IMR-90 (cell line): ENCODE data around the gene LYPD8. TPM values are rescaled to one million over a fixed set of nuclear protein-coding genes. Genes with fewer than 3 reads are reported as not detected.

ENCODE experiments used
- ATAC-seq: fragments of 200-7000 bp; cut with Tn5 transposase; 2 replicates; pipeline ENCODE4 v1.9.1; 2020; ENCODE audit warnings: low read depth, mild to moderate bottlenecking, moderate library complexity
- BruUV-seq: library from RNA; stranded (reverse); fragments of 400-500 nt; replicated peaks from 2 replicates; lab custom pipeline; 2021; lab: Mats Ljungman, UMichigan
- CTCF ChIA-PET: fragments of 300-600 bp; formaldehyde crosslinking; extraction: SDS; loops from one replicate; lab custom pipeline; 2021; ENCODE audit warnings: antibody characterized with exemption; lab: Yijun Ruan, JAX
- POLR2A ChIA-PET: fragments of 300-600 bp; sonication (Branson Sonifier 250); formaldehyde crosslinking; loops from one replicate; lab custom pipeline; 2022; ENCODE audit warnings: antibody characterized with exemption; ENCODE audit not compliant: unreplicated experiment; lab: Charles Lee
- DNase-seq: peaks from one replicate; pipeline ENCODE4 v3.0.0; 2013
- H2AFZ ChIP-seq: replicated peaks from 2 replicates; pipeline ENCODE3; 2013; ENCODE audit warnings: low read length, mild to moderate bottlenecking; ENCODE audit not compliant: poor library complexity
- H2AK5ac ChIP-seq: 2 replicates; pipeline ENCODE4 v1.6.1; 2013; ENCODE audit warnings: low read depth, low read length, inconsistent platforms
- H2AK9ac ChIP-seq: replicated peaks from 2 replicates; pipeline ENCODE3; 2013; ENCODE audit warnings: mild to moderate bottlenecking, low read depth, low read length, moderate library complexity; ENCODE audit not compliant: poor library complexity
- H2BK120ac ChIP-seq: 2 replicates; pipeline ENCODE4 v1.6.1; 2013; ENCODE audit warnings: low read depth, low read length, inconsistent platforms
- H2BK15ac ChIP-seq: 3 replicates; pipeline ENCODE4 v1.6.1; 2013; ENCODE audit warnings: low read depth, low read length, inconsistent platforms
- H2BK20ac ChIP-seq: 2 replicates; pipeline ENCODE4 v1.6.1; 2013; ENCODE audit warnings: low read depth, mild to moderate bottlenecking, inconsistent platforms, low read length, moderate library complexity
- H2BK5ac ChIP-seq: 2 replicates; pipeline ENCODE4 v1.6.1; 2013; ENCODE audit warnings: mild to moderate bottlenecking, low read depth, low read length, inconsistent platforms; ENCODE audit not compliant: poor library complexity, severe bottlenecking
- H3K14ac ChIP-seq: replicated peaks from 2 replicates; pipeline ENCODE4 v1.6.1; 2013; ENCODE audit warnings: low read depth, low read length, inconsistent platforms
- H3K18ac ChIP-seq: 2 replicates; pipeline ENCODE4 v1.6.1; 2013; ENCODE audit warnings: low read depth, low read length, control low read depth
- H3K23ac ChIP-seq: 2 replicates; pipeline ENCODE4 v1.6.1; 2013; ENCODE audit warnings: low read depth, low read length, inconsistent platforms
- H3K27ac ChIP-seq: 2 replicates; pipeline ENCODE4 v1.5.1; 2013; ENCODE audit warnings: mild to moderate bottlenecking, control low read depth, low read length; ENCODE audit not compliant: insufficient read depth
- H3K27me3 ChIP-seq: 2 replicates; pipeline ENCODE4 v1.6.1; 2013; ENCODE audit warnings: low read length; ENCODE audit not compliant: control insufficient read depth, insufficient read depth
- H3K36me3 ChIP-seq: 2 replicates; pipeline ENCODE4 v1.6.1; 2013; ENCODE audit warnings: low read length, mixed read lengths; ENCODE audit not compliant: control insufficient read depth, insufficient read depth
- H3K4ac ChIP-seq: 2 replicates; pipeline ENCODE4 v1.6.1; 2013; ENCODE audit warnings: low read depth, low read length, inconsistent platforms
- H3K4me1 ChIP-seq: 2 replicates; pipeline ENCODE4 v1.6.1; 2013; ENCODE audit warnings: low read length, mixed read lengths; ENCODE audit not compliant: control insufficient read depth, insufficient read depth
- H3K4me2 ChIP-seq: 2 replicates; pipeline ENCODE4 v1.6.1; 2013; ENCODE audit warnings: low read depth, mild to moderate bottlenecking, control low read depth, low read length, moderate library complexity
- H3K4me3 ChIP-seq: 2 replicates; pipeline ENCODE4 v1.5.1; 2013; ENCODE audit warnings: low read depth, mild to moderate bottlenecking, control low read depth, low read length, moderate library complexity; ENCODE audit not compliant: insufficient read depth
- H3K56ac ChIP-seq: 2 replicates; pipeline ENCODE4 v1.6.1; 2013; ENCODE audit warnings: low read length, inconsistent platforms; ENCODE audit not compliant: insufficient read depth; ENCODE audit errors: extremely low read depth
- H3K79me1 ChIP-seq, 2 experiments: 2 replicates each; pipeline ENCODE4 v1.6.1; 2013; ENCODE audit warnings: low read length in 2 of 2, inconsistent platforms in 1 of 2, low read depth in 1 of 2
- H3K9ac ChIP-seq: 2 replicates; pipeline ENCODE4 v1.6.1; 2013; ENCODE audit warnings: low read depth, low read length, control low read depth
- H3K9me1 ChIP-seq: 2 replicates; pipeline ENCODE4 v1.6.1; 2013; ENCODE audit warnings: low read length, inconsistent platforms; ENCODE audit not compliant: insufficient read depth
- H3K9me3 ChIP-seq: 2 replicates; pipeline ENCODE4 v1.6.1; 2013; ENCODE audit warnings: low read length; ENCODE audit not compliant: control insufficient read depth, insufficient read depth
- H4K20me1 ChIP-seq: 2 replicates; pipeline ENCODE4 v1.6.1; 2013; ENCODE audit warnings: low read length, inconsistent platforms; ENCODE audit not compliant: insufficient read depth
- H4K5ac ChIP-seq: 2 replicates; pipeline ENCODE4 v1.6.1; 2013; ENCODE audit warnings: mild to moderate bottlenecking, low read depth, low read length, control low read depth
- H4K8ac ChIP-seq, 2 experiments: 2 replicates each; pipeline ENCODE4 v1.6.1; 2013; ENCODE audit warnings: low read depth in 2 of 2, low read length in 2 of 2, control low read depth in 1 of 2, inconsistent platforms in 1 of 2
- H4K91ac ChIP-seq: 2 replicates; pipeline ENCODE4 v1.6.1; 2013; ENCODE audit warnings: low read depth, low read length, inconsistent platforms; ENCODE audit not compliant: insufficient read depth
- BHLHE40 ChIP-seq: fragments of 150-350 bp; IDR thresholded peaks from 2 replicates; pipeline ENCODE4 v1.6.1; 2016; ENCODE audit warnings: mild to moderate bottlenecking, low read depth, low read length
- CEBPB ChIP-seq: IDR thresholded peaks from 2 replicates; pipeline ENCODE4 v1.6.1; 2012; ENCODE audit warnings: low read depth, low read length, improper control_type of control experiment
- CHD1 ChIP-seq: IDR thresholded peaks from 2 replicates; pipeline ENCODE4 v1.6.1; 2012; ENCODE audit warnings: low read depth, low read length, improper control_type of control experiment
- CTCF ChIP-seq: conservative IDR thresholded peaks from 2 replicates; pipeline ENCODE4 v1.5.1; 2012; ENCODE audit warnings: mild to moderate bottlenecking, low read depth, low read length, improper control_type of control experiment
- ELK1 ChIP-seq: fragments of 150-350 bp; IDR thresholded peaks from 2 replicates; pipeline ENCODE4 v1.6.1; 2016; ENCODE audit warnings: low read depth, mild to moderate bottlenecking, low read length, moderate library complexity, borderline replicate concordance
- FOS ChIP-seq: fragments of 150-350 bp; IDR thresholded peaks from 2 replicates; pipeline ENCODE4 v1.6.1; 2016; ENCODE audit warnings: low read depth, low read length
- MAFK ChIP-seq: IDR thresholded peaks from 2 replicates; pipeline ENCODE4 v1.6.1; 2012; ENCODE audit warnings: low read depth, low read length, improper control_type of control experiment
- MAZ ChIP-seq: IDR thresholded peaks from 2 replicates; pipeline ENCODE4 v1.6.1; 2012; ENCODE audit warnings: low read depth, mild to moderate bottlenecking, low read length, improper control_type of control experiment, moderate library complexity, borderline replicate concordance
- MXI1 ChIP-seq: IDR thresholded peaks from 2 replicates; pipeline ENCODE4 v1.6.1; 2012; ENCODE audit warnings: low read depth, mild to moderate bottlenecking, low read length, moderate library complexity, borderline replicate concordance
- NFE2L2 ChIP-seq: fragments of 150-350 bp; IDR thresholded peaks from 2 replicates; pipeline ENCODE4 v1.6.1; 2016; ENCODE audit warnings: low read depth, mild to moderate bottlenecking, low read length
- POLR2A ChIP-seq: IDR thresholded peaks from 2 replicates; pipeline ENCODE4 v1.6.1; 2012; ENCODE audit warnings: mild to moderate bottlenecking, low read depth, low read length
- RAD21 ChIP-seq: IDR thresholded peaks from 2 replicates; pipeline ENCODE4 v1.6.1; 2012; ENCODE audit warnings: low read length, improper control_type of control experiment
- RCOR1 ChIP-seq: IDR thresholded peaks from 2 replicates; pipeline ENCODE4 v1.6.1; 2012; ENCODE audit warnings: mild to moderate bottlenecking, low read length, improper control_type of control experiment; ENCODE audit not compliant: insufficient replicate concordance
- RFX5 ChIP-seq: IDR thresholded peaks from 2 replicates; pipeline ENCODE4 v1.8.0; 2012; ENCODE audit warnings: low read depth, mild to moderate bottlenecking, low read length, moderate library complexity
- SMC3 ChIP-seq: fragments of 150-350 bp; IDR thresholded peaks from 2 replicates; pipeline ENCODE4 v1.6.1; 2016; ENCODE audit warnings: low read depth, mild to moderate bottlenecking, antibody characterized with exemption, low read length, moderate library complexity
- USF2 ChIP-seq: fragments of 150-350 bp; IDR thresholded peaks from 2 replicates; pipeline ENCODE4 v1.6.1; 2017; ENCODE audit warnings: mild to moderate bottlenecking, antibody characterized with exemption, low read length, low read depth
- WGBS, 2 experiments: methylation state at CpG; one replicate each; pipeline versions ENCODE4 v1.1.5 to v1.1.7; 2013; ENCODE audit warnings: missing lambda C conversion rate in 2 of 2; ENCODE audit not compliant: insufficient read length in 1 of 2; ENCODE audit errors: extremely low coverage in 2 of 2; 5-methylcytosine and 5-hydroxymethylcytosine counted together
- dilution Hi-C: fragments of 300-500 bp; cut with HindIII; formaldehyde crosslinking; loops from one replicate; pipeline ENCODE4 v1.14.3; 2018; ENCODE audit warnings: low sequenced_read_pairs; ENCODE audit not compliant: unreplicated experiment
- in situ Hi-C: fragments of 300-500 bp; cut with MboI; formaldehyde crosslinking; loops from 3 replicates; pipeline ENCODE4 v1.14.3; 2019; ENCODE audit warnings: low sequenced_read_pairs, inconsistent platforms, mixed read lengths
- intact Hi-C: fragments of 100-400 bp; cut with micrococcal nuclease; formaldehyde crosslinking; loops from 2 replicates; pipeline ENCODE4 v1.10.0; 2022
- polyA plus RNA-seq, 3 experiments: library from polyadenylated mRNA; depleted of rRNA; stranded (reverse); fragments of >200 nt; gene quantifications; 2 replicates each; pipeline ENCODE4 v1.2.3, GENCODE V29; 2012; ENCODE audit warnings: low replicate concordance in 1 of 3
- total RNA-seq: library from RNA; depleted of rRNA; stranded (reverse); fragments of >200 nt; gene quantifications from 2 replicates; pipeline ENCODE4 v1.2.3, GENCODE V29; 2012

Gene LYPD8
- total and polyA plus RNA-seq, 2 of the 4 experiments (the other 2 are of a cell fraction) = not detected

GRCh38 chr1:248782416-248783141 is 27.0 kb upstream of the LYPD8 start:
- no TSS peak for BruUV-seq
- intact Hi-C loops = no loop called here
- no peak for ATAC-seq

More at GRCh38 chr1:248782416-248783141, 27.0 kb upstream of the LYPD8 start:
- no peak overlapping the region for H3K4ac ChIP-seq
- no peak overlapping the region for H3K4me2 ChIP-seq
- POLR2A ChIA-PET = no interaction called here
- no peak for DNase-seq
- no peak overlapping the region for H2AK5ac ChIP-seq
- 86% methylated on average over 5 of the region's 16 CpGs; no CpG with 5 or more reads in 1 of the 2 experiments for WGBS, 2 experiments
- no peak overlapping the region for H4K5ac ChIP-seq
- H3K14ac ChIP-seq = no peak overlapping the region
- no peak overlapping the region for H2AK9ac ChIP-seq
- no peaks in the 10 kb centered on the region for H3K4me1 ChIP-seq
- no peaks in the 10 kb centered on the region for H3K36me3 ChIP-seq
- H3K9me1 ChIP-seq = no peaks in the 10 kb centered on the region
- dilution Hi-C loops (no loop called here), in situ Hi-C loops (no loop called here)
- no peaks in the 10 kb centered on the region for H3K27me3 ChIP-seq
- H3K9me3 ChIP-seq = peaks cover under 1% of the 10 kb centered on the region; the same call in 1 of the 2 replicates
- H3K9ac ChIP-seq = no peak overlapping the region
- no peak overlapping the region for H3K23ac ChIP-seq
- no peak overlapping the region for H4K91ac ChIP-seq
- no peak for TF ChIP-seq MAFK
- no peak for TF ChIP-seq SMC3
- TF ChIP-seq RFX5 = no peak
- TF ChIP-seq USF2 = no peak
- TF ChIP-seq RAD21 = no peak
- TF ChIP-seq ELK1 = no peak
- no peak for TF ChIP-seq NFE2L2
- TF ChIP-seq CEBPB = no peak
- no peak for TF ChIP-seq RCOR1
- no peak for TF ChIP-seq CTCF
- no peak for TF ChIP-seq BHLHE40
- no peak for TF ChIP-seq MAZ
- no peak for TF ChIP-seq POLR2A
- no peak for TF ChIP-seq MXI1
- TF ChIP-seq FOS = no peak
- no peak for TF ChIP-seq CHD1
- no peak overlapping the region for H3K27ac ChIP-seq
- H3K4me3 ChIP-seq = no peak overlapping the region
- CTCF ChIA-PET = no interaction called here
- H3K79me1 ChIP-seq = no peaks in the 10 kb centered on the region
- H4K20me1 ChIP-seq = no peaks in the 10 kb centered on the region
- no peak overlapping the region for H2BK20ac ChIP-seq
- H2BK5ac ChIP-seq = no peak overlapping the region
- no peak overlapping the region for H2BK120ac ChIP-seq
- no peak overlapping the region for H2BK15ac ChIP-seq
- no peak overlapping the region for H3K56ac ChIP-seq
- H3K18ac ChIP-seq = no peak overlapping the region
- H4K8ac ChIP-seq = no peak overlapping the region
- no peak overlapping the region for H2AFZ ChIP-seq
